Measurements from ENCODE around the gene MMP10. TPM values are rescaled to one million over a fixed set of nuclear protein-coding genes. Genes with fewer than 3 reads are reported as not detected.

Gene MMP10
- 2.4 and 12.9 TPM in 2 replicates for total RNA-seq

GRCh38 chr11:102780491-102780918, at the start of gene MMP10:
Gene MMP10 (minus strand): TSS chr11:102780628. CDS start chr11:102780591, 37 bp downstream.

GRCh38 chr11:102798012-102798746, 17.8 kb upstream of the MMP10 start, which contains the start of gene MMP1:
Gene MMP1 (minus strand): TSS chr11:102798160. CDS start chr11:102798092, 68 bp downstream.

GRCh38 chr11:102724904-102725500, 55.4 kb downstream of the MMP10 start, which contains the start of gene MMP8:
Gene MMP8 (minus strand): TSS chr11:102724954. CDS start chr11:102724855, 99 bp downstream.

Other genes with a start within 250 kb of the MMP10 start
- 0.57 TPM in 1 of 2 replicates, not detected in the other for gene MMP7, start 249.9 kb downstream of the MMP10 start, total RNA-seq
- gene MMP20, start 155.3 kb downstream of the MMP10 start, total RNA-seq: not detected in 2 replicates
- not detected in 2 replicates for gene MMP27, start 74.9 kb downstream of the MMP10 start, total RNA-seq
- not detected in 2 replicates for gene MMP8, start 55.7 kb downstream of the MMP10 start, total RNA-seq
- 5.2 and 2,491 TPM in 2 replicates for gene MMP1, start 17.5 kb upstream of the MMP10 start, total RNA-seq
- gene MMP3, start 63.0 kb upstream of the MMP10 start, total RNA-seq: 0.07 and 0.13 TPM in 2 replicates
- gene MMP12, start 94.4 kb upstream of the MMP10 start, total RNA-seq: not detected in 2 replicates
- not detected in 2 replicates for gene MMP13, start 175.1 kb upstream of the MMP10 start, total RNA-seq

All from thoracic aorta endothelial cell (primary cell).